Measurements from ENCODE around the gene RALBP1.
A peak's percentile ranks its signal among the peaks of the same experiment; 100 is the strongest.
"Not testable (repeated sequence)": the region's sequence is repeated elsewhere in the genome, so short reads cannot be mapped to it uniquely, and the experiment has no call there.

Gene RALBP1

DNA sequence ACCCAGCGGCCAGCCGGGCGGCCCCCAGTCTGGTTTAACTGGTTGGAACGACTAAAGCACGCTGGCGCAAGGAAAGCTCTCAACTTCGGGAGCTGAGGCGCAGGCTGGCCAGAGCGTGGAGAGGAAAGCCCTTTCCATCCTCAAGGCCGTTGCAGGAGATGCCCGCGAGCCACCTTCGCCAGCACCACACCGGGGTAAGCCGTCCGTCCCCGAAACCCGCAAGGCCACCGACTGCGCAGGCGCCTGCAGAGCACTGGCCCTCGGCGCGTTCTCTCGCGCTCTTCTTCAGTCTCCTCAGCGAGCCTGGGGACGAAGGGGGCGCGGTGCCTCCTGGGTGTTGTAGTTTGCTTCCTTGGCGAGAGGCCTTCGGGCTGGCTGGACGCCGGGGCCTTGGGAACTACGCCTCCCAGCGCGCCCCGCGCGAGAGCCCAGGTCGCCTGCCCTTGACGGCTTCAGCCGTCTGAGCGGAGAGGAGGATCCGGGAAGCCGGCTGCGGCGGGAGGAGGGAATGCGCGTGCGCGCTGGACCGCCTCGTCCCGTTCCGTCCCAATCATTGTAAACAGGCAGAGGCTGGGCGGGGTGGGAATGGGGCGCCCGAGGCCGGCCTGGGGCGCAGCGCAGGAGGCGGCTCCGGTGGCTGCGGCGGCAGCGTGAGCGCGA lies at the start of gene RALBP1:
TSS of gene RALBP1 (plus strand) at position 531 of the 660 bp plus-strand sequence. CDS start 37,533 bp downstream, outside the sequence.
- Histone ChIP-seq H3K4me1 (ENCODE audit: control insufficient read depth, low read depth, low read length) (peaks cover 11% of the 10 kb centered on the region), H3K36me3 (ENCODE audit: control insufficient read depth, low read depth, low read length) (no peaks in the 10 kb centered on the region), H3K27ac (ENCODE audit: low read length) (no peak within 1 kb of the TSS)

DNA sequence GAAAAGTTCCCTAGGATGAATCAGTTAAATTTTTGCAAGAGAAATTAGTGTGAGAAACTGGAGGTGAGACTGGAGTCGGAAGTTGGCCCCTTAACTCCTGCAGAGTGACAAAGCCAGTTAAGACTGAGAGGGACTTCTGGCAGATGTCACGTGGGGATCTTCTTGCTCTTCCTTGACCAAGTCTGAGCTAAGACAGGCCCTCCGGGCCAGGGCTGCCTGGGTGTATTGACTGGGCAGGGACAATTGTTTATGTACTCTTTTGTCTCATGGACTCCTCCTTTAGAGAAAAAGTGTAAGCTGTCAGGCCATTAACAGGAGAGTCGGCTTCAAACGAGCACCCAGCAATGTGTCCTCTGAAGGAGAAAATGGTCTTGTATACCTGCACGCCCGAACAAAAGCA lies 48.6 kb upstream of the RALBP1 start:
- no peak overlapping the region for H3K27ac ChIP-seq (ENCODE audit: low read length)
- H3K9ac ChIP-seq (ENCODE audit: low read length): no peak overlapping the region
- H3K36me3 ChIP-seq (ENCODE audit: control insufficient read depth, low read depth, low read length): no peaks in the 10 kb centered on the region
- no peak overlapping the region for H3K4me3 ChIP-seq (ENCODE audit: low read length)
- H3K4me1 ChIP-seq (ENCODE audit: control insufficient read depth, low read depth, low read length): no peaks in the 10 kb centered on the region
- H3K27me3 ChIP-seq (ENCODE audit: control insufficient read depth, insufficient read depth, low read length): no peaks in the 10 kb centered on the region
- H3K9me3 ChIP-seq (ENCODE audit: control insufficient read depth, low read depth, low read length): no peaks in the 10 kb centered on the region

More for the DNA sequence above, at the start of gene RALBP1:
- H3K4me3 ChIP-seq (ENCODE audit: low read length): peak within 1 kb of the TSS; percentile 82
- no peaks in the 10 kb centered on the region for H3K9me3 ChIP-seq (ENCODE audit: control insufficient read depth, low read depth, low read length)
- peak within 1 kb of the TSS; percentile 60 for H3K9ac ChIP-seq (ENCODE audit: low read length)
- no peaks in the 10 kb centered on the region for H3K27me3 ChIP-seq (ENCODE audit: control insufficient read depth, insufficient read depth, low read length)

DNA sequence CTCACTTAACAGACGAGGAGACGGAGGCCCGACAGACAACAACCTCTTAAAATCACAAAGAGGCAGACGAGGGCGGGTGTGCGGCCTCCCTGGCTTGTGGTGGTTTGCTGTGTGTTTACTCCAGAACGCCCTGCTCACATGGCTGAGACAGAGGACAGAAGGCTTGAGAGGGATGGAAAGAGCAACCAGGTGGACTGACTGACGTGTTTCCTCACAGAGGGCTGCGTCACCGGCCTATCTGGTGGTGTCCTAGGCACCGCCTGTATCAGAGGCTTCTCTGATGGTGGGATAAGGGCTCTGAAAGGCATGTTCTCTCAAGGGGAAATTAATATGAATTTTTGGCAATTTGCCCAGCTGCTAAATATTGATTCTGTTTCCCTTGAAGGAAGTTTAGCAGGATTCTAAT lies 47.0 kb upstream of the RALBP1 start:
- H3K9me3 ChIP-seq (ENCODE audit: control insufficient read depth, low read depth, low read length): no peaks in the 10 kb centered on the region
- no peak overlapping the region for H3K9ac ChIP-seq (ENCODE audit: low read length)
- H3K36me3 ChIP-seq (ENCODE audit: control insufficient read depth, low read depth, low read length): no peaks in the 10 kb centered on the region
- no peak overlapping the region for H3K4me3 ChIP-seq (ENCODE audit: low read length)
- H3K27ac ChIP-seq (ENCODE audit: low read length): no peak overlapping the region
- no peaks in the 10 kb centered on the region for H3K27me3 ChIP-seq (ENCODE audit: control insufficient read depth, insufficient read depth, low read length)
- no peaks in the 10 kb centered on the region for H3K4me1 ChIP-seq (ENCODE audit: control insufficient read depth, low read depth, low read length)

DNA sequence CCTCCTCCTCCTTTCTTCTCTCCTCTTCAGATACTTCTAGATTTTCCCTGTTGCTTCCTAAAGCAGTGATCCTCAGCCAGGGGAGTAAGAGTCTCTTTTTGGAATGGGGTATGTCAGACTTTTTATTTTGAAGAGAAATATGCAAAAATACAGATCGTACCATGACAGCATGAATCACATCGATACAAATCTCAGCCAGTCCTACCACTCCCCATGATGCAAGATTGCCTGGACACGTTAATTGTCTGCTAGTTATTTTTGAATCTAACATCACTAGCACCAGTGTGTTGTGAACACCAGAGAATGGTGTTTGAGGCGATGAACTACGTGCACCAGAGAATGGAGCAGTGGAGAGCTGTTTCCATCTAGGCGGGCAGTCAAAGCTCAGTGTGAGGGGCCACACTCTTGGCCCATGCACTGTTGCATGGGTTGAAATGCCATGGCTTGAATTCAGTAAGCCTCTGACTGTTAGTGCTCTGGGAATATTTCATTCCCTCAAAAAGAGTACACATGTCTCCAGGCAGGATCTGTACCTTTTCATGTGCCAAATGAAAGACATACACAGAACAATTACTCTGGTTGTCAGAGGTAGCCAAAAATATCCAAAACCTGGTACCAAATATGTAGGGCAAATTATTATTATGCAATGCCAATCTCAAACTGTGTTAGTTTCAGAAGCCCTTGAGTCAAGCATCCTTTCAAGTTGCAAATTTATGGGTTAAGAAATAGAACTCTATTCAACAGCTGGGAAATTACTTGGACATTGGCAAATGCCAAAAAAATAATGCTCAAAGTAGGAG lies 46.3 kb upstream of the RALBP1 start:
- peaks cover 2% of the 10 kb centered on the region for H3K4me1 ChIP-seq (ENCODE audit: control insufficient read depth, low read depth, low read length)
- no peaks in the 10 kb centered on the region for H3K36me3 ChIP-seq (ENCODE audit: control insufficient read depth, low read depth, low read length)
- no peak overlapping the region for H3K27ac ChIP-seq (ENCODE audit: low read length)
- H3K9me3 ChIP-seq (ENCODE audit: control insufficient read depth, low read depth, low read length): no peaks in the 10 kb centered on the region
- H3K27me3 ChIP-seq (ENCODE audit: control insufficient read depth, insufficient read depth, low read length): no peaks in the 10 kb centered on the region
- no peak overlapping the region for H3K9ac ChIP-seq (ENCODE audit: low read length)
- H3K4me3 ChIP-seq (ENCODE audit: low read length): no peak overlapping the region

DNA sequence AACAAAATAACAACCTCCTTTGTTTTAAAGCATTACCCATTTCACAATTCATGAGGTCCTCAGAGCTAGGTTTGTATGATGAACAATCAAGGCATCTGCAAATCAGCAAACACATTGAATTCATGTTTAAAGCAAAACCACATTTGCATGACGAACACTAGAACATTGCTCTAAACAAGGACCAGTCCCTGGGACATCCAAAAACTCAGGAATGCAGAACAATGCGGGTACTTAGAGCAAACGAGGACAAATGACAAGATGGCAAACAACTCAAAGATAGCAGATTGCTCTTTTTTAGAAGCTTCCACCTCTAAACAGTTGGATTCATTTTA lies 45.7 kb upstream of the RALBP1 start:
- Histone ChIP-seq H3K27ac (ENCODE audit: low read length) (no peak overlapping the region), H3K9me3 (ENCODE audit: control insufficient read depth, low read depth, low read length) (no peaks in the 10 kb centered on the region), H3K27me3 (ENCODE audit: control insufficient read depth, insufficient read depth, low read length) (no peaks in the 10 kb centered on the region), H3K36me3 (ENCODE audit: control insufficient read depth, low read depth, low read length) (no peaks in the 10 kb centered on the region), H3K4me1 (ENCODE audit: control insufficient read depth, low read depth, low read length) (peaks cover 5% of the 10 kb centered on the region), H3K9ac (ENCODE audit: low read length) (no peak overlapping the region), H3K4me3 (ENCODE audit: low read length) (no peak overlapping the region)

DNA sequence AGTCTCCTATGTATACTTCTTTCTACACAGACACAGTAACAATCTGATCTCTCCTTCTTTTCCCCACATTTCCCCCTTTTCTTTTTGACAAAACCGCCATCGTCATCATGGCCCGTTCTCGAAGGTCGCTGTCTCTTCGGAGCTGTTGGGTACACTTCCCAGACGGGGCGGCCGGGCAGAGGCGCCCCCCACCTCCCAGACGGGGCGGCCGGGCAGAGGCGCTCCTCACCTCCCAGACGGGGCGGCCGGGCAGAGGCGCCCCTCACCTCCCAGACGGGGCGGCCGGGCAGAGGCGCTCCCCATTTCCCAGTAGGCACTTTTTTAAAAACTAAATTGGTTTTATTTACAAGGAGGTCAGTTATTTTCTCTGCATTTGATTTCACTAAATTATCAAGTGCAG lies 45.0 kb upstream of the RALBP1 start:
- not testable (repeated sequence) for H3K4me3 ChIP-seq (ENCODE audit: low read length); H3K27ac ChIP-seq (ENCODE audit: low read length); H3K9me3 ChIP-seq (ENCODE audit: control insufficient read depth, low read depth, low read length); H3K4me1 ChIP-seq (ENCODE audit: control insufficient read depth, low read depth, low read length); H3K9ac ChIP-seq (ENCODE audit: low read length); H3K36me3 ChIP-seq (ENCODE audit: control insufficient read depth, low read depth, low read length); H3K27me3 ChIP-seq (ENCODE audit: control insufficient read depth, insufficient read depth, low read length)

DNA sequence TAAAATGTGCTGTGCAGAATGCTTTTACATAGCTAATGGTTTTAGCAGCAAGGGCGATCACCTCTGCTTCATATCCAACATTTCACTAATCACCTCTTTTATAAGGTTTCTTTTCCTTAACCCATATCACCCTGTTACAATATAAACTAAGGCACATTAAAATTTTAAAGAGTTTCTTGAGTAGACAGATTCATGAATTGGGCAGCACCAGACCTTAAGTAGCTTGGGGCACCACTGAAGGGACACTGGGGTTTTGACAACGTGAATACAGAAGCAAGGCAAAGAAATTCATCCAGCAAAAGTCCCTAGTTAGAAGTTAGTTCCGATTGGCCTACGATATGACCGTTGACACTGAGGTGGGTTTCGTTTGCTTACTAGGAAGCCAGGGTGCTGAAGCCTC lies 44.0 kb upstream of the RALBP1 start:
- Histone ChIP-seq H3K27ac (ENCODE audit: low read length) (no peak overlapping the region), H3K9ac (ENCODE audit: low read length) (no peak overlapping the region), H3K36me3 (ENCODE audit: control insufficient read depth, low read depth, low read length) (no peaks in the 10 kb centered on the region), H3K4me1 (ENCODE audit: control insufficient read depth, low read depth, low read length) (peaks cover 6% of the 10 kb centered on the region), H3K27me3 (ENCODE audit: control insufficient read depth, insufficient read depth, low read length) (no peaks in the 10 kb centered on the region), H3K9me3 (ENCODE audit: control insufficient read depth, low read depth, low read length) (no peaks in the 10 kb centered on the region), H3K4me3 (ENCODE audit: low read length) (no peak overlapping the region)

DNA sequence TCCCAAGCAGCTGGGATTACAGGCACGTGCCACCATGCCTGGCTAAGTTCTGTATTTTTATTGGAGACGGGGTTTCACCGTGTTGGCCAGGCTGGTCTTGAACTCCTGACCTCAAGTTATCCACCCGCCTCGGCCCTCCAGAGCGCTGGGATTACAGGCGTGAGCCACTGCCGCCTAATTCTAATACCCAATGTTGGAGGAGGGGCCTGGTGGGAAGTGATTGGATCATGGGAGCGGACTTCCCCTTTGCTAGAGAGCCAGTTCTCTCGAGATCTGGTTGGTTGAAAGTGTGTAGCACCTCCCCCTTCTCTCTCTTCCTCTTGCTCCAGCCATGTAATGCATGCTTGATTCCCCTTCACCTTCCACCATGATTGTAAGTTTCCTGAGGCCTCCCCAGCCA lies 42.2 kb upstream of the RALBP1 start:
- not testable (repeated sequence) for H3K9me3 ChIP-seq (ENCODE audit: control insufficient read depth, low read depth, low read length); H3K4me1 ChIP-seq (ENCODE audit: control insufficient read depth, low read depth, low read length); H3K27me3 ChIP-seq (ENCODE audit: control insufficient read depth, insufficient read depth, low read length); H3K9ac ChIP-seq (ENCODE audit: low read length); H3K27ac ChIP-seq (ENCODE audit: low read length); H3K36me3 ChIP-seq (ENCODE audit: control insufficient read depth, low read depth, low read length); H3K4me3 ChIP-seq (ENCODE audit: low read length)

DNA sequence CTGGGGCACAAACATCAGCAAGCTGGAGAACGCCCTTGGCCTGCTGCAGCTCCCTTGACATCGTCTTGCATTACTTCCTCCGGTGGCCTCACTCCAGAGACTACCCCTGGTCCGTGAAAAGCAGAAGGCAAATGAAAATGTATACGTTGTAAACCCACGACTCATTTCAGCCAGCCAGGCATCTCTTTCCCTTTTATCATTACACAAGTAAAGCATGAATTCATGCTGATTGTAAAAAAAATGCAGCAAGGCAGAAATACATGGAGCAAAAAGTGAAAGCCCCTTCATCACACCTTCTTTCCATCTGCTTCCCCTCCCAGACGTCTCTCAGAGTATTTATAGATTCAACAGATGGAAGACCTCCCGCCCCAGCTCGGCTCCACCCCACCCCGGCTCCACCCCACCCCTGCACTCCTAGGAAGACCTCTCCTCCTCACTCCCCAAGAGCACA lies 41.6 kb upstream of the RALBP1 start:
- no peaks in the 10 kb centered on the region for H3K36me3 ChIP-seq (ENCODE audit: control insufficient read depth, low read depth, low read length)
- H3K9me3 ChIP-seq (ENCODE audit: control insufficient read depth, low read depth, low read length): no peaks in the 10 kb centered on the region
- H3K9ac ChIP-seq (ENCODE audit: low read length): no peak overlapping the region
- H3K27ac ChIP-seq (ENCODE audit: low read length): no peak overlapping the region
- H3K4me3 ChIP-seq (ENCODE audit: low read length): no peak overlapping the region
- peaks cover 9% of the 10 kb centered on the region for H3K4me1 ChIP-seq (ENCODE audit: control insufficient read depth, low read depth, low read length)
- H3K27me3 ChIP-seq (ENCODE audit: control insufficient read depth, insufficient read depth, low read length): no peaks in the 10 kb centered on the region

DNA sequence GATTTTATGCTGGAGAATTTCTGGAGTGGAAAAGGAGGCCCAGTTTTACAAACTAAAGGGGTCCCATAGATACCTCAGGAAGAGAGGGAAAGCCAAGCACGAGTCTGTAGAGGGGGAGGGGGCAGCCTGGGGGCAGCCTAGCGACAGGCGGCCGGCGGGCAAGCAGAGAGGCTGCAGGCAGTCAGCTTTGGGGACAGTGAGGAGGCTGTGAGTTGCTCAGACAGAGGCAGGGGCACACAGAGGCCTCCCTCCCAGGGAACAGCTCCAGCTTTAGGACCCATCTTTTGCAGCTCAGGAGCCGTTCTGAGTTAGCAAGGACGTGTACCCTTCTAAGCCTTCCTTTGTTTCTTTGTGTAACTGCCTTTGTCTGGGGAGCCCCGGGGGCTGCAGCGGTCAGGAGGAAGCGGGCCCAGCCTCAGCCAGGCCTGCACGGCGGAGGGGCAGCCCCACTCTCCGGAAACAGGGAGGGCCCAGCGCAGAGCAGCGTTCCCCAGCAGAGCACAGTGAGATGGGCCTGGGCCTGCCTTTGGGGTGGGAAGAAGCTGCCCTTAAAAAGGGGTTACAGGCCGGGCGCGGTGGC lies 41.1 kb upstream of the RALBP1 start:
- peaks cover 9% of the 10 kb centered on the region for H3K4me1 ChIP-seq (ENCODE audit: control insufficient read depth, low read depth, low read length)
- no peak overlapping the region for H3K4me3 ChIP-seq (ENCODE audit: low read length)
- no peaks in the 10 kb centered on the region for H3K9me3 ChIP-seq (ENCODE audit: control insufficient read depth, low read depth, low read length)
- no peak overlapping the region for H3K27ac ChIP-seq (ENCODE audit: low read length)
- H3K27me3 ChIP-seq (ENCODE audit: control insufficient read depth, insufficient read depth, low read length): no peaks in the 10 kb centered on the region
- H3K36me3 ChIP-seq (ENCODE audit: control insufficient read depth, low read depth, low read length): no peaks in the 10 kb centered on the region
- H3K9ac ChIP-seq (ENCODE audit: low read length): peak overlapping the region; percentile 48

DNA sequence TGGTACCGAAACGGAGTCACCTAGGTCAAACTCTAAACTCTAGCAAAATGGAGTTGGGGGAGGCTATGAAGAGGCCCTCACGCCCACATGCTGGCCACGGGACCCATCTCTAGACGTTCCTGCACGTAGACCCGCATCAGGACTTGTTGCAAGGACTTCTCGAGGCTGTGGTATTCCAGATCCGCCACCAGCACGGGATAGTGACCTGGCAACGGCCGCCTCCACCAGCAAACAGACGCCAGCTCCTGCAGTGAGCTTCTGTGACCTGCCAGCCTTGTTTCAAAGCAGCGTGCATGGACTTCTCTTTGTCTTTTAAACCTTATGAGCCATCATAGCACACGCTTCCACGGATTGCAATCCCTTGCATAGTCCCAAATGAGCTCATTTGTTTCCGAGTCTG lies 40.3 kb upstream of the RALBP1 start:
- Histone ChIP-seq H3K9me3 (ENCODE audit: control insufficient read depth, low read depth, low read length) (no peaks in the 10 kb centered on the region), H3K36me3 (ENCODE audit: control insufficient read depth, low read depth, low read length) (no peaks in the 10 kb centered on the region), H3K4me3 (ENCODE audit: low read length) (no peak overlapping the region), H3K4me1 (ENCODE audit: control insufficient read depth, low read depth, low read length) (peaks cover 9% of the 10 kb centered on the region), H3K27ac (ENCODE audit: low read length) (no peak overlapping the region), H3K9ac (ENCODE audit: low read length) (no peak overlapping the region), H3K27me3 (ENCODE audit: control insufficient read depth, insufficient read depth, low read length) (no peaks in the 10 kb centered on the region)

All from iPS-18a (cell line).